IMR-90 (cell line): ENCODE data around the gene CCT3. TPM values are rescaled to one million over a fixed set of nuclear protein-coding genes. Genes with fewer than 3 reads are reported as not detected.

Experiments
- ATAC-seq: fragments of 200-7000 bp; cut with Tn5 transposase; 2 replicates; pipeline ENCODE4 v1.9.1; 2020; ENCODE audit warnings: low read depth, mild to moderate bottlenecking, moderate library complexity
- BruUV-seq: library from RNA; stranded (reverse); fragments of 400-500 nt; replicated peaks from 2 replicates; lab custom pipeline; 2021; lab: Mats Ljungman, UMichigan
- CTCF ChIA-PET: fragments of 300-600 bp; formaldehyde crosslinking; extraction: SDS; loops from one replicate; lab custom pipeline; 2021; ENCODE audit warnings: antibody characterized with exemption; lab: Yijun Ruan, JAX
- POLR2A ChIA-PET: fragments of 300-600 bp; sonication (Branson Sonifier 250); formaldehyde crosslinking; loops from one replicate; lab custom pipeline; 2022; ENCODE audit warnings: antibody characterized with exemption; ENCODE audit not compliant: unreplicated experiment; lab: Charles Lee
- DNase-seq: peaks from one replicate; pipeline ENCODE4 v3.0.0; 2013
- H2AFZ ChIP-seq: replicated peaks from 2 replicates; pipeline ENCODE3; 2013; ENCODE audit warnings: low read length, mild to moderate bottlenecking; ENCODE audit not compliant: poor library complexity
- H2AK5ac ChIP-seq: 2 replicates; pipeline ENCODE4 v1.6.1; 2013; ENCODE audit warnings: low read depth, low read length, inconsistent platforms
- H2AK9ac ChIP-seq: replicated peaks from 2 replicates; pipeline ENCODE3; 2013; ENCODE audit warnings: mild to moderate bottlenecking, low read depth, low read length, moderate library complexity; ENCODE audit not compliant: poor library complexity
- H2BK120ac ChIP-seq: 2 replicates; pipeline ENCODE4 v1.6.1; 2013; ENCODE audit warnings: low read depth, low read length, inconsistent platforms
- H2BK15ac ChIP-seq: 3 replicates; pipeline ENCODE4 v1.6.1; 2013; ENCODE audit warnings: low read depth, low read length, inconsistent platforms
- H2BK20ac ChIP-seq: 2 replicates; pipeline ENCODE4 v1.6.1; 2013; ENCODE audit warnings: low read depth, mild to moderate bottlenecking, inconsistent platforms, low read length, moderate library complexity
- H2BK5ac ChIP-seq: 2 replicates; pipeline ENCODE4 v1.6.1; 2013; ENCODE audit warnings: mild to moderate bottlenecking, low read depth, low read length, inconsistent platforms; ENCODE audit not compliant: poor library complexity, severe bottlenecking
- H3K14ac ChIP-seq: replicated peaks from 2 replicates; pipeline ENCODE4 v1.6.1; 2013; ENCODE audit warnings: low read depth, low read length, inconsistent platforms
- H3K18ac ChIP-seq: 2 replicates; pipeline ENCODE4 v1.6.1; 2013; ENCODE audit warnings: low read depth, low read length, control low read depth
- H3K23ac ChIP-seq: 2 replicates; pipeline ENCODE4 v1.6.1; 2013; ENCODE audit warnings: low read depth, low read length, inconsistent platforms
- H3K27ac ChIP-seq: 2 replicates; pipeline ENCODE4 v1.5.1; 2013; ENCODE audit warnings: mild to moderate bottlenecking, control low read depth, low read length; ENCODE audit not compliant: insufficient read depth
- H3K27me3 ChIP-seq: 2 replicates; pipeline ENCODE4 v1.6.1; 2013; ENCODE audit warnings: low read length; ENCODE audit not compliant: control insufficient read depth, insufficient read depth
- H3K36me3 ChIP-seq: 2 replicates; pipeline ENCODE4 v1.6.1; 2013; ENCODE audit warnings: low read length, mixed read lengths; ENCODE audit not compliant: control insufficient read depth, insufficient read depth
- H3K4ac ChIP-seq: 2 replicates; pipeline ENCODE4 v1.6.1; 2013; ENCODE audit warnings: low read depth, low read length, inconsistent platforms
- H3K4me1 ChIP-seq: 2 replicates; pipeline ENCODE4 v1.6.1; 2013; ENCODE audit warnings: low read length, mixed read lengths; ENCODE audit not compliant: control insufficient read depth, insufficient read depth
- H3K4me2 ChIP-seq: 2 replicates; pipeline ENCODE4 v1.6.1; 2013; ENCODE audit warnings: low read depth, mild to moderate bottlenecking, control low read depth, low read length, moderate library complexity
- H3K4me3 ChIP-seq: 2 replicates; pipeline ENCODE4 v1.5.1; 2013; ENCODE audit warnings: low read depth, mild to moderate bottlenecking, control low read depth, low read length, moderate library complexity; ENCODE audit not compliant: insufficient read depth
- H3K56ac ChIP-seq: 2 replicates; pipeline ENCODE4 v1.6.1; 2013; ENCODE audit warnings: low read length, inconsistent platforms; ENCODE audit not compliant: insufficient read depth; ENCODE audit errors: extremely low read depth
- H3K79me1 ChIP-seq, 2 experiments: 2 replicates each; pipeline ENCODE4 v1.6.1; 2013; ENCODE audit warnings: low read length in 2 of 2, inconsistent platforms in 1 of 2, low read depth in 1 of 2
- H3K9ac ChIP-seq: 2 replicates; pipeline ENCODE4 v1.6.1; 2013; ENCODE audit warnings: low read depth, low read length, control low read depth
- H3K9me1 ChIP-seq: 2 replicates; pipeline ENCODE4 v1.6.1; 2013; ENCODE audit warnings: low read length, inconsistent platforms; ENCODE audit not compliant: insufficient read depth
- H3K9me3 ChIP-seq: 2 replicates; pipeline ENCODE4 v1.6.1; 2013; ENCODE audit warnings: low read length; ENCODE audit not compliant: control insufficient read depth, insufficient read depth
- H4K20me1 ChIP-seq: 2 replicates; pipeline ENCODE4 v1.6.1; 2013; ENCODE audit warnings: low read length, inconsistent platforms; ENCODE audit not compliant: insufficient read depth
- H4K5ac ChIP-seq: 2 replicates; pipeline ENCODE4 v1.6.1; 2013; ENCODE audit warnings: mild to moderate bottlenecking, low read depth, low read length, control low read depth
- H4K8ac ChIP-seq, 2 experiments: 2 replicates each; pipeline ENCODE4 v1.6.1; 2013; ENCODE audit warnings: low read depth in 2 of 2, low read length in 2 of 2, control low read depth in 1 of 2, inconsistent platforms in 1 of 2
- H4K91ac ChIP-seq: 2 replicates; pipeline ENCODE4 v1.6.1; 2013; ENCODE audit warnings: low read depth, low read length, inconsistent platforms; ENCODE audit not compliant: insufficient read depth
- BHLHE40 ChIP-seq: fragments of 150-350 bp; IDR thresholded peaks from 2 replicates; pipeline ENCODE4 v1.6.1; 2016; ENCODE audit warnings: mild to moderate bottlenecking, low read depth, low read length
- CEBPB ChIP-seq: IDR thresholded peaks from 2 replicates; pipeline ENCODE4 v1.6.1; 2012; ENCODE audit warnings: low read depth, low read length, improper control_type of control experiment
- CHD1 ChIP-seq: IDR thresholded peaks from 2 replicates; pipeline ENCODE4 v1.6.1; 2012; ENCODE audit warnings: low read depth, low read length, improper control_type of control experiment
- FOS ChIP-seq: fragments of 150-350 bp; IDR thresholded peaks from 2 replicates; pipeline ENCODE4 v1.6.1; 2016; ENCODE audit warnings: low read depth, low read length
- MAFK ChIP-seq: IDR thresholded peaks from 2 replicates; pipeline ENCODE4 v1.6.1; 2012; ENCODE audit warnings: low read depth, low read length, improper control_type of control experiment
- MAZ ChIP-seq: IDR thresholded peaks from 2 replicates; pipeline ENCODE4 v1.6.1; 2012; ENCODE audit warnings: low read depth, mild to moderate bottlenecking, low read length, improper control_type of control experiment, moderate library complexity, borderline replicate concordance
- MXI1 ChIP-seq: IDR thresholded peaks from 2 replicates; pipeline ENCODE4 v1.6.1; 2012; ENCODE audit warnings: low read depth, mild to moderate bottlenecking, low read length, moderate library complexity, borderline replicate concordance
- NFE2L2 ChIP-seq: fragments of 150-350 bp; IDR thresholded peaks from 2 replicates; pipeline ENCODE4 v1.6.1; 2016; ENCODE audit warnings: low read depth, mild to moderate bottlenecking, low read length
- POLR2A ChIP-seq: IDR thresholded peaks from 2 replicates; pipeline ENCODE4 v1.6.1; 2012; ENCODE audit warnings: mild to moderate bottlenecking, low read depth, low read length
- RAD21 ChIP-seq: IDR thresholded peaks from 2 replicates; pipeline ENCODE4 v1.6.1; 2012; ENCODE audit warnings: low read length, improper control_type of control experiment
- RCOR1 ChIP-seq: IDR thresholded peaks from 2 replicates; pipeline ENCODE4 v1.6.1; 2012; ENCODE audit warnings: mild to moderate bottlenecking, low read length, improper control_type of control experiment; ENCODE audit not compliant: insufficient replicate concordance
- RFX5 ChIP-seq: IDR thresholded peaks from 2 replicates; pipeline ENCODE4 v1.8.0; 2012; ENCODE audit warnings: low read depth, mild to moderate bottlenecking, low read length, moderate library complexity
- SMC3 ChIP-seq: fragments of 150-350 bp; IDR thresholded peaks from 2 replicates; pipeline ENCODE4 v1.6.1; 2016; ENCODE audit warnings: low read depth, mild to moderate bottlenecking, antibody characterized with exemption, low read length, moderate library complexity
- dilution Hi-C: fragments of 300-500 bp; cut with HindIII; formaldehyde crosslinking; loops from one replicate; pipeline ENCODE4 v1.14.3; 2018; ENCODE audit warnings: low sequenced_read_pairs; ENCODE audit not compliant: unreplicated experiment
- in situ Hi-C: fragments of 300-500 bp; cut with MboI; formaldehyde crosslinking; loops from 3 replicates; pipeline ENCODE4 v1.14.3; 2019; ENCODE audit warnings: low sequenced_read_pairs, inconsistent platforms, mixed read lengths
- intact Hi-C: fragments of 100-400 bp; cut with micrococcal nuclease; formaldehyde crosslinking; loops from 2 replicates; pipeline ENCODE4 v1.10.0; 2022
- polyA plus RNA-seq, 3 experiments: library from polyadenylated mRNA; depleted of rRNA; stranded (reverse); fragments of >200 nt; gene quantifications; 2 replicates each; pipeline ENCODE4 v1.2.3, GENCODE V29; 2012; ENCODE audit warnings: low replicate concordance in 1 of 3
- total RNA-seq: library from RNA; depleted of rRNA; stranded (reverse); fragments of >200 nt; gene quantifications from 2 replicates; pipeline ENCODE4 v1.2.3, GENCODE V29; 2012
- TF ChIP-seq, protein P1 (sequence below): fragments of 150-350 bp; IDR thresholded peaks from 2 replicates; pipeline ENCODE4 v1.6.1; 2017; ENCODE audit warnings: mild to moderate bottlenecking, antibody characterized with exemption, low read length, low read depth
- TF ChIP-seq, protein P2 (sequence below): fragments of 150-350 bp; IDR thresholded peaks from 2 replicates; pipeline ENCODE4 v1.6.1; 2016; ENCODE audit warnings: low read depth, mild to moderate bottlenecking, low read length, moderate library complexity, borderline replicate concordance
- TF ChIP-seq, protein P3 (sequence below): conservative IDR thresholded peaks from 2 replicates; pipeline ENCODE4 v1.5.1; 2012; ENCODE audit warnings: mild to moderate bottlenecking, low read depth, low read length, improper control_type of control experiment

CCT3 gene
- total and polyA plus RNA-seq, 2 of the 4 experiments (the other 2 are of a cell fraction) = 313 to 595 TPM

DNA sequence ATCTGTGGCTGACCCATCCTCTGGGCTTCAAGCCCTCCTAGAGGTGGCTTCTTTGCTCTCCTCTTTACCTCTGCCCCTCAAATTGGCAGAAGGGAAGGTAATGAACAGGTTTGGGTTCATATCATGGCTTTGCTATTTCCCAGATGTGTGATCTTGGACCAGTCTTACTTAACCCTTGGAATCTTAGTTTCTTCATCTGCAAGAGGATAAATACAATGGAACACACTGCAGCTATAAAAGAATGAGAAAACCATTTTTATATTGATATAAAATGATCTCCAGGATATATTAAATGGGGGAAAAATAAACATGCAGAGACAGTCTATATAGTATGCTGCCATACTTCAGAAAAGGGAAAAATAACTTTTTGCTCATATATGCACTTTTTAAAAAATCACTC, 48.2 kb downstream of the CCT3 start:
- Histone ChIP-seq H3K9me3 (no peaks in the 10 kb centered on the region), H4K20me1 (no peaks in the 10 kb centered on the region), H3K9me1 (peaks cover 2% of the 10 kb centered on the region; the same call in 1 of the 2 replicates), H3K4me1 (peaks cover 2% of the 10 kb centered on the region; the same call in 1 of the 2 replicates), H3K4me3 (no peak overlapping the region), H3K56ac (no peak overlapping the region), H2BK15ac (no peak overlapping the region), H2BK5ac (no peak overlapping the region), H4K8ac (no peak overlapping the region), H3K9ac (no peak overlapping the region), H2AK5ac (no peak overlapping the region), H3K23ac (no peak overlapping the region), H3K14ac (no peak overlapping the region), H3K27me3 (no peaks in the 10 kb centered on the region), H3K18ac (no peak overlapping the region), H3K27ac (no peak overlapping the region), H4K5ac (no peak overlapping the region), H3K4me2 (no peak overlapping the region), H3K4ac (no peak overlapping the region), H2AFZ (no peak overlapping the region), H2BK20ac (no peak overlapping the region), H2AK9ac (no peak overlapping the region), H2BK120ac (no peak overlapping the region), H3K36me3 (peaks cover 19% of the 10 kb centered on the region), H3K79me1 (peaks cover under 1 to 22% of the 10 kb centered on the region in 2 experiments; a peak in 3 of 4 replicates), H4K91ac (no peak overlapping the region)
- TF ChIP-seq, protein P1, sequence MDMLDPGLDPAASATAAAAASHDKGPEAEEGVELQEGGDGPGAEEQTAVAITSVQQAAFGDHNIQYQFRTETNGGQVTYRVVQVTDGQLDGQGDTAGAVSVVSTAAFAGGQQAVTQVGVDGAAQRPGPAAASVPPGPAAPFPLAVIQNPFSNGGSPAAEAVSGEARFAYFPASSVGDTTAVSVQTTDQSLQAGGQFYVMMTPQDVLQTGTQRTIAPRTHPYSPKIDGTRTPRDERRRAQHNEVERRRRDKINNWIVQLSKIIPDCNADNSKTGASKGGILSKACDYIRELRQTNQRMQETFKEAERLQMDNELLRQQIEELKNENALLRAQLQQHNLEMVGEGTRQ = no peak
- TF ChIP-seq RFX5 (no peak), RAD21 (no peak), MAFK (no peak), MXI1 (no peak), BHLHE40 (no peak), CHD1 (no peak), CEBPB (no peak), NFE2L2 (no peak), MAZ (no peak), POLR2A (no peak), SMC3 (no peak), RCOR1 (no peak), FOS (no peak)
- TF ChIP-seq, protein P2, sequence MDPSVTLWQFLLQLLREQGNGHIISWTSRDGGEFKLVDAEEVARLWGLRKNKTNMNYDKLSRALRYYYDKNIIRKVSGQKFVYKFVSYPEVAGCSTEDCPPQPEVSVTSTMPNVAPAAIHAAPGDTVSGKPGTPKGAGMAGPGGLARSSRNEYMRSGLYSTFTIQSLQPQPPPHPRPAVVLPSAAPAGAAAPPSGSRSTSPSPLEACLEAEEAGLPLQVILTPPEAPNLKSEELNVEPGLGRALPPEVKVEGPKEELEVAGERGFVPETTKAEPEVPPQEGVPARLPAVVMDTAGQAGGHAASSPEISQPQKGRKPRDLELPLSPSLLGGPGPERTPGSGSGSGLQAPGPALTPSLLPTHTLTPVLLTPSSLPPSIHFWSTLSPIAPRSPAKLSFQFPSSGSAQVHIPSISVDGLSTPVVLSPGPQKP = no peak
- TF ChIP-seq, protein P3, sequence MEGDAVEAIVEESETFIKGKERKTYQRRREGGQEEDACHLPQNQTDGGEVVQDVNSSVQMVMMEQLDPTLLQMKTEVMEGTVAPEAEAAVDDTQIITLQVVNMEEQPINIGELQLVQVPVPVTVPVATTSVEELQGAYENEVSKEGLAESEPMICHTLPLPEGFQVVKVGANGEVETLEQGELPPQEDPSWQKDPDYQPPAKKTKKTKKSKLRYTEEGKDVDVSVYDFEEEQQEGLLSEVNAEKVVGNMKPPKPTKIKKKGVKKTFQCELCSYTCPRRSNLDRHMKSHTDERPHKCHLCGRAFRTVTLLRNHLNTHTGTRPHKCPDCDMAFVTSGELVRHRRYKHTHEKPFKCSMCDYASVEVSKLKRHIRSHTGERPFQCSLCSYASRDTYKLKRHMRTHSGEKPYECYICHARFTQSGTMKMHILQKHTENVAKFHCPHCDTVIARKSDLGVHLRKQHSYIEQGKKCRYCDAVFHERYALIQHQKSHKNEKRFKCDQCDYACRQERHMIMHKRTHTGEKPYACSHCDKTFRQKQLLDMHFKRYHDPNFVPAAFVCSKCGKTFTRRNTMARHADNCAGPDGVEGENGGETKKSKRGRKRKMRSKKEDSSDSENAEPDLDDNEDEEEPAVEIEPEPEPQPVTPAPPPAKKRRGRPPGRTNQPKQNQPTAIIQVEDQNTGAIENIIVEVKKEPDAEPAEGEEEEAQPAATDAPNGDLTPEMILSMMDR = no peak
- intact Hi-C loops (no loop called here), in situ Hi-C loops (no loop called here), dilution Hi-C loops (no loop called here)
- no peak for DNase-seq
- ATAC-seq = no peak
- BruUV-seq = no TSS peak
- ChIA-PET CTCF (no interaction called here), POLR2A (no interaction called here)
